WTC11 (cell line): ENCODE measurements around the gene CAMTA1. TPM values are rescaled to one million over a fixed set of nuclear protein-coding genes. Genes with fewer than 3 reads are reported as not detected.

Experiments
- ATAC-seq: fragments of 200-7000 bp; cut with Tn5 transposase; 2 replicates; pipeline ENCODE4 v1.10.0; 2021; ENCODE audit warnings: mild to moderate bottlenecking, moderate library complexity
- CTCF ChIA-PET: fragments of 300-600 bp; sonication (Branson Sonifier 250); formaldehyde crosslinking; loops from one replicate; lab custom pipeline; 2021; ENCODE audit warnings: antibody characterized with exemption; lab: Charles Lee
- POLR2A ChIA-PET: fragments of 350-600 bp; sonication (Branson Sonifier 250); formaldehyde crosslinking; loops from one replicate; lab custom pipeline; 2021; ENCODE audit warnings: antibody characterized with exemption; lab: Charles Lee
- DNase-seq: peaks from one replicate; pipeline ENCODE4 v3.0.0; 2021; ENCODE audit warnings: low spot score
- H3K27ac Mint-ChIP-seq: 2 replicates; pipeline ENCODE4 v1.8.0; 2021; ENCODE audit warnings: mixed read lengths
- H3K27me3 Mint-ChIP-seq: 2 replicates; pipeline ENCODE4 v1.8.0; 2021; ENCODE audit warnings: low read depth, mild to moderate bottlenecking, moderate library complexity, mixed read lengths
- H3K36me3 Mint-ChIP-seq: 2 replicates; pipeline ENCODE4 v1.8.0; 2021; ENCODE audit warnings: mixed read lengths
- H3K4me1 Mint-ChIP-seq: 2 replicates; pipeline ENCODE4 v1.8.0; 2022; ENCODE audit warnings: mixed read lengths
- H3K4me3 Mint-ChIP-seq: 2 replicates; pipeline ENCODE4 v1.8.0; 2021; ENCODE audit warnings: mild to moderate bottlenecking, moderate library complexity, mixed read lengths
- H3K9me3 Mint-ChIP-seq: 2 replicates; pipeline ENCODE4 v1.8.0; 2021; ENCODE audit warnings: mixed read lengths
- ATF1 ChIP-seq: sonication (generic); formaldehyde crosslinking; IDR thresholded peaks from 2 replicates; pipeline ENCODE4 v1.8.1; 2023; ENCODE audit warnings: mild to moderate bottlenecking, moderate library complexity, missing genetic modification reagents
- CREM ChIP-seq: sonication (generic); formaldehyde crosslinking; IDR thresholded peaks from 2 replicates; pipeline ENCODE4 v1.8.1; 2022; ENCODE audit warnings: mild to moderate bottlenecking, missing genetic modification reagents, moderate library complexity
- E2F5 ChIP-seq: sonication (generic); formaldehyde crosslinking; IDR thresholded peaks from 2 replicates; pipeline ENCODE4 v1.8.1; 2022; ENCODE audit warnings: mild to moderate bottlenecking, moderate library complexity, missing genetic modification reagents
- EMX1 ChIP-seq: fragments of 250-450 bp; sonication (Bioruptor Pico); IDR thresholded peaks from 2 replicates; pipeline ENCODE4 v1.8.0; 2021; ENCODE audit warnings: mild to moderate bottlenecking
- FOXP1 ChIP-seq: sonication (generic); formaldehyde crosslinking; IDR thresholded peaks from 2 replicates; pipeline ENCODE4 v1.8.0; 2022; ENCODE audit warnings: missing genetic modification reagents, mild to moderate bottlenecking, moderate library complexity, borderline replicate concordance
- GRHL2 ChIP-seq: fragments of 250-450 bp; sonication (Bioruptor Pico); IDR thresholded peaks from 2 replicates; pipeline ENCODE4 v1.8.0; 2022; ENCODE audit warnings: mild to moderate bottlenecking, moderate library complexity; ENCODE audit not compliant: insufficient replicate concordance, severe bottlenecking
- HMGA2 ChIP-seq: fragments of 250-450 bp; sonication (Bioruptor Pico); IDR thresholded peaks from 2 replicates; pipeline ENCODE4 v1.4.0; 2021; ENCODE audit warnings: mild to moderate bottlenecking, moderate library complexity
- IRF2 ChIP-seq: sonication (generic); formaldehyde crosslinking; IDR thresholded peaks from 2 replicates; pipeline ENCODE4 v1.8.0; 2022; ENCODE audit warnings: low read depth, missing genetic modification reagents, borderline replicate concordance
- JAZF1 ChIP-seq: fragments of 250-450 bp; sonication (Bioruptor Pico); IDR thresholded peaks from 2 replicates; pipeline ENCODE4 v1.9.0; 2021; ENCODE audit warnings: moderate library complexity, mild to moderate bottlenecking, inconsistent platforms
- MXD4 ChIP-seq: fragments of 250-450 bp; sonication (Bioruptor Pico); IDR thresholded peaks from 2 replicates; pipeline ENCODE4 v1.8.0; 2021; ENCODE audit warnings: mild to moderate bottlenecking, moderate library complexity, borderline replicate concordance
- NFYB ChIP-seq: sonication (generic); formaldehyde crosslinking; conservative IDR thresholded peaks from 2 replicates; pipeline ENCODE4 v1.8.0; 2022; ENCODE audit warnings: low read depth, missing genetic modification reagents
- NR1H2 ChIP-seq: sonication (generic); formaldehyde crosslinking; IDR thresholded peaks from 2 replicates; pipeline ENCODE4 v1.9.0; 2021; ENCODE audit warnings: mild to moderate bottlenecking, moderate library complexity, missing genetic modification reagents
- OVOL2 ChIP-seq: fragments of 250-450 bp; sonication (Bioruptor Pico); IDR thresholded peaks from 2 replicates; pipeline ENCODE4 v1.9.0; 2021; ENCODE audit warnings: mild to moderate bottlenecking, borderline replicate concordance
- RORB ChIP-seq: fragments of 250-450 bp; sonication (Bioruptor Pico); IDR thresholded peaks from 2 replicates; pipeline ENCODE4 v1.9.0; 2021; ENCODE audit warnings: mild to moderate bottlenecking
- TCF7 ChIP-seq: sonication (generic); formaldehyde crosslinking; IDR thresholded peaks from 2 replicates; pipeline ENCODE4 v1.8.0; 2022; ENCODE audit warnings: mild to moderate bottlenecking, low read depth, missing genetic modification reagents, moderate library complexity
- USF2 ChIP-seq: sonication (generic); formaldehyde crosslinking; IDR thresholded peaks from 2 replicates; pipeline ENCODE4 v1.8.1; 2023; ENCODE audit warnings: mild to moderate bottlenecking, missing genetic modification reagents, moderate library complexity
- ZMAT4 ChIP-seq: fragments of 250-450 bp; sonication (Bioruptor Pico); IDR thresholded peaks from 2 replicates; pipeline ENCODE4 v1.9.0; 2021; ENCODE audit warnings: mild to moderate bottlenecking
- ZNF219 ChIP-seq: sonication (generic); formaldehyde crosslinking; IDR thresholded peaks from 2 replicates; pipeline ENCODE4 v1.8.0; 2023; ENCODE audit warnings: missing genetic modification reagents, mild to moderate bottlenecking, borderline replicate concordance
- ZNF416 ChIP-seq: fragments of 250-450 bp; sonication (Bioruptor Pico); IDR thresholded peaks from 2 replicates; pipeline ENCODE4 v1.9.0; 2021; ENCODE audit warnings: mild to moderate bottlenecking, inconsistent platforms
- total RNA-seq: library from RNA; stranded (reverse); gene quantifications from 3 replicates; pipeline ENCODE4 v1.2.3, GENCODE V29; 2021
- TF ChIP-seq, protein P1 (sequence below): sonication (generic); formaldehyde crosslinking; IDR thresholded peaks from 2 replicates; pipeline ENCODE4 v1.8.0; 2023; ENCODE audit warnings: missing genetic modification reagents, mild to moderate bottlenecking, borderline replicate concordance
- TF ChIP-seq, protein P2 (sequence below): fragments of 250-450 bp; sonication (Bioruptor Pico); IDR thresholded peaks from 2 replicates; pipeline ENCODE4 v1.9.0; 2021; ENCODE audit warnings: mild to moderate bottlenecking, borderline replicate concordance
- TF ChIP-seq, protein P3 (sequence below): sonication (generic); formaldehyde crosslinking; IDR thresholded peaks from 2 replicates; pipeline ENCODE4 v1.8.0; 2022; ENCODE audit warnings: mild to moderate bottlenecking, missing genetic modification reagents
- TF ChIP-seq, protein P4 (sequence below): sonication (generic); formaldehyde crosslinking; IDR thresholded peaks from 2 replicates; pipeline ENCODE4 v1.8.1; 2022; ENCODE audit warnings: low read depth, mild to moderate bottlenecking, moderate library complexity, missing genetic modification reagents, borderline replicate concordance

Gene CAMTA1
- total RNA-seq, 1 experiment from 2014 or later, result 86.4 TPM

- ChIA-PET POLR2A (no interaction called here), CTCF (no interaction called here)
- DNase-seq (no peak), ATAC-seq (no peak)
- H3K27ac Mint-ChIP-seq, result no peak overlapping the region
- no peaks in the 10 kb centered on the region for H3K4me1 Mint-ChIP-seq
- no peaks in the 10 kb centered on the region; the same call in 1 of the 2 replicates for H3K27me3 Mint-ChIP-seq
- TF ChIP-seq EMX1 (CRISPR knock-in tag), result no peak
- no peak for TF ChIP-seq ZNF416 (CRISPR knock-in tag)
- no peak for TF ChIP-seq IRF2 (CRISPR knock-in tag)
- TF ChIP-seq ATF1, result no peak
- peaks cover 4% of the 10 kb centered on the region; the same call in 1 of the 2 replicates for H3K9me3 Mint-ChIP-seq
- no peak overlapping the region for H3K4me3 Mint-ChIP-seq
- H3K36me3 Mint-ChIP-seq, result no peaks in the 10 kb centered on the region
Measured at GRCh38 chr1:7352364-7352763, 567.1 kb downstream of the CAMTA1 start.

DNA sequence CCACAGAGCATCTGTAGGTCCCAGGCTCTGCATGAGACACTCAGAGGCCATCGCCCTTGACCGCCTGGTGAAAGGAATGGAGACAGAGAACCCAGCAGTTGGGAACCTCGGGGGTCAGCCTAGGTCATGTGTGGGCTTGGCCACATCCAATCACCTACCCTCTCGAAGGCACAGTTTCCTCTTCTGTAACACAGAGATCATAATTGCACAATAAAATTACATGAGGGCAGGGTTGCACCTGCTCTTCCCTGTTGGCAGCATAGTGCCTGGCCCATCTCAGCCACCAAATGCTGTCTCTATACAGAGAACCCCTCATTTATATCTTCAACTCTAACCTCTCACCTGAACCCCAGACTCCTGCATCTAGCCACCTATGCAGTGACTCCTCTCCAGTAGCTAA lies 567.7 kb downstream of the CAMTA1 start:
- DNase-seq (no peak), ATAC-seq (no peak)
- Mint-ChIP-seq H3K4me3 (no peak overlapping the region), H3K4me1 (no peaks in the 10 kb centered on the region), H3K9me3 (peaks cover 4% of the 10 kb centered on the region; the same call in 1 of the 2 replicates), H3K27ac (no peak overlapping the region), H3K36me3 (no peaks in the 10 kb centered on the region), H3K27me3 (no peaks in the 10 kb centered on the region; the same call in 1 of the 2 replicates)
- ChIA-PET CTCF (no interaction called here), POLR2A (no interaction called here)
- TF ChIP-seq, protein P1, sequence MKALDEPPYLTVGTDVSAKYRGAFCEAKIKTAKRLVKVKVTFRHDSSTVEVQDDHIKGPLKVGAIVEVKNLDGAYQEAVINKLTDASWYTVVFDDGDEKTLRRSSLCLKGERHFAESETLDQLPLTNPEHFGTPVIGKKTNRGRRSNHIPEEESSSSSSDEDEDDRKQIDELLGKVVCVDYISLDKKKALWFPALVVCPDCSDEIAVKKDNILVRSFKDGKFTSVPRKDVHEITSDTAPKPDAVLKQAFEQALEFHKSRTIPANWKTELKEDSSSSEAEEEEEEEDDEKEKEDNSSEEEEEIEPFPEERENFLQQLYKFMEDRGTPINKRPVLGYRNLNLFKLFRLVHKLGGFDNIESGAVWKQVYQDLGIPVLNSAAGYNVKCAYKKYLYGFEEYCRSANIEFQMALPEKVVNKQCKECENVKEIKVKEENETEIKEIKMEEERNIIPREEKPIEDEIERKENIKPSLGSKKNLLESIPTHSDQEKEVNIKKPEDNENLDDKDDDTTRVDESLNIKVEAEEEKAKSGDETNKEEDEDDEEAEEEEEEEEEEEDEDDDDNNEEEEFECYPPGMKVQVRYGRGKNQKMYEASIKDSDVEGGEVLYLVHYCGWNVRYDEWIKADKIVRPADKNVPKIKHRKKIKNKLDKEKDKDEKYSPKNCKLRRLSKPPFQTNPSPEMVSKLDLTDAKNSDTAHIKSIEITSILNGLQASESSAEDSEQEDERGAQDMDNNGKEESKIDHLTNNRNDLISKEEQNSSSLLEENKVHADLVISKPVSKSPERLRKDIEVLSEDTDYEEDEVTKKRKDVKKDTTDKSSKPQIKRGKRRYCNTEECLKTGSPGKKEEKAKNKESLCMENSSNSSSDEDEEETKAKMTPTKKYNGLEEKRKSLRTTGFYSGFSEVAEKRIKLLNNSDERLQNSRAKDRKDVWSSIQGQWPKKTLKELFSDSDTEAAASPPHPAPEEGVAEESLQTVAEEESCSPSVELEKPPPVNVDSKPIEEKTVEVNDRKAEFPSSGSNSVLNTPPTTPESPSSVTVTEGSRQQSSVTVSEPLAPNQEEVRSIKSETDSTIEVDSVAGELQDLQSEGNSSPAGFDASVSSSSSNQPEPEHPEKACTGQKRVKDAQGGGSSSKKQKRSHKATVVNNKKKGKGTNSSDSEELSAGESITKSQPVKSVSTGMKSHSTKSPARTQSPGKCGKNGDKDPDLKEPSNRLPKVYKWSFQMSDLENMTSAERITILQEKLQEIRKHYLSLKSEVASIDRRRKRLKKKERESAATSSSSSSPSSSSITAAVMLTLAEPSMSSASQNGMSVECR (CRISPR knock-in tag), result no peak
- TF ChIP-seq, protein P2, sequence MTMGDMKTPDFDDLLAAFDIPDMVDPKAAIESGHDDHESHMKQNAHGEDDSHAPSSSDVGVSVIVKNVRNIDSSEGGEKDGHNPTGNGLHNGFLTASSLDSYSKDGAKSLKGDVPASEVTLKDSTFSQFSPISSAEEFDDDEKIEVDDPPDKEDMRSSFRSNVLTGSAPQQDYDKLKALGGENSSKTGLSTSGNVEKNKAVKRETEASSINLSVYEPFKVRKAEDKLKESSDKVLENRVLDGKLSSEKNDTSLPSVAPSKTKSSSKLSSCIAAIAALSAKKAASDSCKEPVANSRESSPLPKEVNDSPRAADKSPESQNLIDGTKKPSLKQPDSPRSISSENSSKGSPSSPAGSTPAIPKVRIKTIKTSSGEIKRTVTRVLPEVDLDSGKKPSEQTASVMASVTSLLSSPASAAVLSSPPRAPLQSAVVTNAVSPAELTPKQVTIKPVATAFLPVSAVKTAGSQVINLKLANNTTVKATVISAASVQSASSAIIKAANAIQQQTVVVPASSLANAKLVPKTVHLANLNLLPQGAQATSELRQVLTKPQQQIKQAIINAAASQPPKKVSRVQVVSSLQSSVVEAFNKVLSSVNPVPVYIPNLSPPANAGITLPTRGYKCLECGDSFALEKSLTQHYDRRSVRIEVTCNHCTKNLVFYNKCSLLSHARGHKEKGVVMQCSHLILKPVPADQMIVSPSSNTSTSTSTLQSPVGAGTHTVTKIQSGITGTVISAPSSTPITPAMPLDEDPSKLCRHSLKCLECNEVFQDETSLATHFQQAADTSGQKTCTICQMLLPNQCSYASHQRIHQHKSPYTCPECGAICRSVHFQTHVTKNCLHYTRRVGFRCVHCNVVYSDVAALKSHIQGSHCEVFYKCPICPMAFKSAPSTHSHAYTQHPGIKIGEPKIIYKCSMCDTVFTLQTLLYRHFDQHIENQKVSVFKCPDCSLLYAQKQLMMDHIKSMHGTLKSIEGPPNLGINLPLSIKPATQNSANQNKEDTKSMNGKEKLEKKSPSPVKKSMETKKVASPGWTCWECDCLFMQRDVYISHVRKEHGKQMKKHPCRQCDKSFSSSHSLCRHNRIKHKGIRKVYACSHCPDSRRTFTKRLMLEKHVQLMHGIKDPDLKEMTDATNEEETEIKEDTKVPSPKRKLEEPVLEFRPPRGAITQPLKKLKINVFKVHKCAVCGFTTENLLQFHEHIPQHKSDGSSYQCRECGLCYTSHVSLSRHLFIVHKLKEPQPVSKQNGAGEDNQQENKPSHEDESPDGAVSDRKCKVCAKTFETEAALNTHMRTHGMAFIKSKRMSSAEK (CRISPR knock-in tag), result no peak
- TF ChIP-seq FOXP1 (no peak), ZMAT4 (CRISPR knock-in tag) (no peak), NFYB (CRISPR knock-in tag) (no peak), NR1H2 (CRISPR knock-in tag) (no peak), OVOL2 (CRISPR knock-in tag) (no peak), ZNF219 (no peak), RORB (CRISPR knock-in tag) (no peak), GRHL2 (CRISPR knock-in tag) (no peak), CREM (no peak), E2F5 (CRISPR knock-in tag) (no peak), MXD4 (no peak), HMGA2 (no peak), USF2 (CRISPR knock-in tag) (no peak), TCF7 (no peak), JAZF1 (CRISPR knock-in tag) (no peak)
- TF ChIP-seq, protein P3, sequence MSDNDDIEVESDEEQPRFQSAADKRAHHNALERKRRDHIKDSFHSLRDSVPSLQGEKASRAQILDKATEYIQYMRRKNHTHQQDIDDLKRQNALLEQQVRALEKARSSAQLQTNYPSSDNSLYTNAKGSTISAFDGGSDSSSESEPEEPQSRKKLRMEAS (CRISPR knock-in tag), result no peak
- TF ChIP-seq, protein P4, sequence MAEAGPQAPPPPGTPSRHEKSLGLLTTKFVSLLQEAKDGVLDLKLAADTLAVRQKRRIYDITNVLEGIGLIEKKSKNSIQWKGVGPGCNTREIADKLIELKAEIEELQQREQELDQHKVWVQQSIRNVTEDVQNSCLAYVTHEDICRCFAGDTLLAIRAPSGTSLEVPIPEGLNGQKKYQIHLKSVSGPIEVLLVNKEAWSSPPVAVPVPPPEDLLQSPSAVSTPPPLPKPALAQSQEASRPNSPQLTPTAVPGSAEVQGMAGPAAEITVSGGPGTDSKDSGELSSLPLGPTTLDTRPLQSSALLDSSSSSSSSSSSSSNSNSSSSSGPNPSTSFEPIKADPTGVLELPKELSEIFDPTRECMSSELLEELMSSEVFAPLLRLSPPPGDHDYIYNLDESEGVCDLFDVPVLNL (CRISPR knock-in tag), result no peak
